Hepatic stellate cell (primary cell): ENCODE data around the gene RIC8B.
"Not testable (repeated sequence)": the region's sequence is repeated elsewhere in the genome, so short reads cannot be mapped to it uniquely, and the experiment has no call there.

Experiments used
- DNase-seq: peaks from one replicate; pipeline ENCODE4 v3.0.0; 2011; ENCODE audit warnings: low spot score

RIC8B gene, protein sequence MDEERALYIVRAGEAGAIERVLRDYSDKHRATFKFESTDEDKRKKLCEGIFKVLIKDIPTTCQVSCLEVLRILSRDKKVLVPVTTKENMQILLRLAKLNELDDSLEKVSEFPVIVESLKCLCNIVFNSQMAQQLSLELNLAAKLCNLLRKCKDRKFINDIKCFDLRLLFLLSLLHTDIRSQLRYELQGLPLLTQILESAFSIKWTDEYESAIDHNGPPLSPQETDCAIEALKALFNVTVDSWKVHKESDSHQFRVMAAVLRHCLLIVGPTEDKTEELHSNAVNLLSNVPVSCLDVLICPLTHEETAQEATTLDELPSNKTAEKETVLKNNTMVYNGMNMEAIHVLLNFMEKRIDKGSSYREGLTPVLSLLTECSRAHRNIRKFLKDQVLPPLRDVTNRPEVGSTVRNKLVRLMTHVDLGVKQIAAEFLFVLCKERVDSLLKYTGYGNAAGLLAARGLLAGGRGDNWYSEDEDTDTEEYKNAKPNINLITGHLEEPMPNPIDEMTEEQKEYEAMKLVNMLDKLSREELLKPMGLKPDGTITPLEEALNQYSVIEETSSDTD

GRCh38 chr12:106774005-106774807 lies at the start of gene RIC8B:
Gene RIC8B, plus strand, starts transcription at chr12:106774682. Its CDS starts 64 bp downstream, at chr12:106774746.
- DNase-seq = peak; percentile 96

- DNase-seq = no peak
These were observed 49.5 kb upstream of the RIC8B start for GRCh38 chr12:106724934-106725333.

- DNase-seq = not testable (repeated sequence)
These were observed 47.8 kb upstream of the RIC8B start for GRCh38 chr12:106726603-106727202.

DNA sequence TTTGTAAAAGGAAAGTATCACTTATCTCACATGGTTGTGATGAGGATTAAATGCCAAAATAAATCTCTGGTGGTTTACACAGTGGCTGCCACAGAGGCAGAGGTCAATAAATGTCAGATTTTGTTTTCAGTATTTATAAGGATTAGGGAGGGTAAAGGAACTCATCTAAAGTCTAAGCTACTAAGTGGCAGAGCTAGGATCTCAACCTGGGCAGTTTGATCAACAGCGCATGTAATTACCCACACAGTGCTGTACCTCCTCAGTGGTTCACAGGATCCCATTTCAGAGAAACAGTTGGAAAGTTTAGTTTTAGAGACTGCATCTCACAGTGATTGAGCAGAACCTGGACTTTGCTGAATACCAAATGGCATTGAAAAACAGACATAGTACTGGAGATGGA lies 44.9 kb upstream of the RIC8B start:
- no peak for DNase-seq

DNA sequence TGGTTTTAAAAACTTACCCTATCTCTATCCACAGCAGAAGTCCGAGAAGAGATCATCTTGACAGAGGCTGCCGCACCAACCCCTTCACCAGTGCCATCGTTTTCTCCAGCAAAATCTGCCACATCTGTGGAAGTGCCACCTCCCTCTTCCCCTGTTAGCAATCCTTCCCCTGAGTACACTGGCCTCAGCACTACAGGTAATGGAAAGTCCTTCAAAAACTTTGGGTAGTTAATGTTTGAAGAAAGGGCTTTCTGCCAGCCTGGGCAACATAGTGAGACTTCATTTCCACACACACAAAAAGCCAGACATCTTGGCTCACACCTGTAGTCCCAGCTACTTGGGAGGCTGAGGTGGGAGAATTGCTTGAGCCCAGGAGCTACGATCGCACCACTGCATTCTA lies 41.6 kb upstream of the RIC8B start:
- DNase-seq = no peak

DNA sequence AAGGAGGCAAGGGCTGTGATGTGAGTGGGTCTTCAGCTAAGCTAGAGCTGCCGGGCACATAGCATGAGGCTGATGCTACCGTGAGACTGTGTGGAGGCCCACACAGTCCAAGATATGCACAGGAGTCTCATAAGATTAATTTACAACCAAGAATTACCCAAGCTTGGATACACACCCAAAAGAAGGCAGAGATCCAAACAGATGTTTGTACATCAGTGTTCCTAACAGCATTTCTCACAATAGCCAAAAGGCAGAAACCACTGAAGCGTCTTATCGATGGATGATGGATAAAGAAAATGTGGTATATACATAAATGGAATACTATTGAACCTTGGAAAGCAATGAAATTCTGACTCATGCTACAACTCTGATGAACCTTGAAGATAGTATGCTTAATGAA lies 40.8 kb upstream of the RIC8B start:
- DNase-seq = no peak

- no peak for DNase-seq
These were observed 38.2 kb upstream of the RIC8B start for GRCh38 chr12:106736051-106736957.

DNA sequence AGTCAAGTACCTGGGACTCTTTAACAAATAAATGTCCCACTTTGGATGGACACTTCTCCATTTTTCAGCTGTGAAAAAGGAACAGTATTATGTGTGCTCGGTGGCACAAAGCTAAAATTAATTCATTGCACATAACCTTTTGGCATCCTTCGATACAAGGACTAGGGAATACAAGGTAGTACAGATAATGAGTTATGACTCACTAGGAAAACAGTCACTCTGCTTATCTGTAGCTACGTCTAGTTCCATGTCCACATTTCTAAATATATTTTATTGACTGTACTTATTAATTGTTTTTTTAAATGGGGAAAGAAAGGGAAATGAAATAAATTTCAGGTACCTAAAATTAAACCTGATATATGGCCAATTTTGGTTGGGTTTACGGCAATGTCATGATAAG lies 35.2 kb upstream of the RIC8B start:
- DNase-seq = no peak

GRCh38 chr12:106739815-106740530 lies 34.5 kb upstream of the RIC8B start:
- DNase-seq = peak; percentile 22

DNA sequence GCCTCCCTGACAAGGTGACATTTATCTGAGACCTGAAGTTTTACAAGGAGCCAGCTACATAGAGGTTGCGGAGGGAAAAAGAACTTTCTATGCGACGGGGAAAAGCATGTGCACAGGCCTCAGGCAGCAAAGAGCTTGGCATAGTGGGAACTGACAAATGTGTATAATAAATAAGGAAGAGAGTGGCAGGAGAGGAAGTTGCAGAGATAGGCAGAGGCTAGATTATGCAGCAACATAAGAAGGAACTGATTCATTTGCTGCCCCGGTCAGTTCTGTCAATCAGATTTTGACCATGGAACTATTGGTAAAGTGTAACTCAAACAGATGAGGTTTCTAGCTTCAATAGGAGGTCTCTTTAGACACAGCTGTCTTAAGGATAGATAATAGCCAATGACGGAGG lies 33.7 kb upstream of the RIC8B start:
- DNase-seq = no peak

- no peak for DNase-seq
These were observed 33.2 kb upstream of the RIC8B start for GRCh38 chr12:106741247-106741646.

- no peak for DNase-seq
These were observed 31.1 kb upstream of the RIC8B start for GRCh38 chr12:106743270-106743988.

DNA sequence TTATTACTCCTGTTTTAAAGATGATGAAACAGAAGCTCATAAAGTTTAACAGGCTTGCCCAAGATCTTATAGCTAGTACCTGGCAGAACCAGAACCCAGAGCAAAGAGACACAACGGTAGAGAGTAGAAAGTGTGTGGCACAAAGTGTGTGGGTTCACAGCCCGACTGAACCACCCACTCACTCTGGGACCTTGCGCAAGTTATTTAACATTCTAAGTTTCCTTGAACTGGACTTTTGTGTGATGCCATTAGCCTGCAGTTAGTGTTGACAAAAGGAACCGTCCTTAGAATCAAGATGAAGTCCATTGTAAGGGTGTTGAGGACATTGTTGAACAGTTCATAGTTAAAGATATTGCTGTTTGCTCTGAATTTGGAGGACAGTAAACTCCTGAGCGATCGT lies 29.9 kb upstream of the RIC8B start:
- DNase-seq = no peak

- DNase-seq = no peak
These were observed 29.2 kb upstream of the RIC8B start for GRCh38 chr12:106745181-106745745.

DNA sequence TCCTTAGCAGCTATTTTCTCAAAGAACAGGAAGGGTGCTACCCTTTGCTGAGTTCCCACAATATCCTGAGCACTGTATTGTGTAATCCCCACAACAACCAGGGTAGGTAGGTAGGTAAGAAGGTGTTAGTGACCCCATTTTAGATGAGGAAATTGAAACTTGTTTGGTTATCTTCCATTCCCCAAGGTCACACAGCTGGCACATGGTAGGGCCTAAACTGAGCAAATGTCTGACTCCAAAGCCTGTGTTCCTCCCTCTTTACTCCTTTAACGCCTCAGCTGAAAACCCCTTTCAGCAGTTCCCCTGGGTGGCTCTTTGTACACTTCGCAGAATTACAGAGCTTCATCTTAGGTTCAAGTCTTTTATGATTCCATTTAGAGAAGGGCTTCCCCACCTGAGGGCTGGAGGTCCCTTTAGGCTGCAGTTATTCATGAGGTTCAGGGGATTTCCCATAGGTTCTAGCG lies 26.5 kb upstream of the RIC8B start:
- no peak for DNase-seq

DNA sequence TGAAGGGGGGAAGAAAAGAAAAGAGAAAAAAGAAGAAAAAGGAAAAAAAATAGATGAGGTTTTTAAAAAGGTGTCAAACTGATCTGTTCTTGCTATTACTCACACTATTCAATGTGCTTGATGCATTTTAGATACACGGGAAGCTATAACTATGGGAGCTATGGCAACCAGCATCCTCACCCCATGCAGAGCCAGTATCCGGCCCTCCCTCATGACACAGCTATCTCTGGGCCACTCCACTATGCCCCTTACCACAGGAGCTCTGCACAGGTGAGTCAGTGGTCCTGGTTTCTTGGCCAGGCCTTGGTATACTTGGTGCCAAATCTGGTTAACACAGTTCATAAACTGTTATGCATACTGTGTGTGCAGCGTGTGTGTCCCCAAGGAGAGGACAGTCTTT lies 24.0 kb upstream of the RIC8B start:
- DNase-seq = no peak

GRCh38 chr12:106753526-106753925 lies 21.0 kb upstream of the RIC8B start:
- no peak for DNase-seq

GRCh38 chr12:106754331-106754730 lies 20.2 kb upstream of the RIC8B start:
- DNase-seq = no peak

GRCh38 chr12:106757623-106758348 lies 16.7 kb upstream of the RIC8B start:
- no peak for DNase-seq
